Sigmoid colon (tissue), 7 donors: ENCODE results near the gene WNT3A. TPM values are rescaled to one million over a fixed set of nuclear protein-coding genes. Genes with fewer than 3 reads are reported as not detected.

Source experiments
- DNase-seq: peaks from one replicate; pipeline ENCODE4 v3.0.0-alpha.2; 2019
- H3K27ac ChIP-seq, 4 donors: fragments of 200-600 bp; sonication (generic); one replicate each; pipeline ENCODE4 v1.5.1; 2016 to 2019; ENCODE audit warnings: mild to moderate bottlenecking in 1 of 4
- H3K27me3 ChIP-seq, 3 donors: fragments of 200-600 bp; sonication (generic); one replicate each; pipeline ENCODE4 v1.5.1; 2019; ENCODE audit warnings: mild to moderate bottlenecking in 1 of 3
- H3K36me3 ChIP-seq, 4 donors: fragments of 200-600 bp; sonication (generic); one replicate each; pipeline ENCODE4 v1.5.1; 2016 to 2019
- H3K4me1 ChIP-seq, 4 donors: fragments of 200-600 bp; sonication (generic); one replicate each; pipeline ENCODE4 v1.5.1; 2017 to 2019
- H3K4me3 ChIP-seq, 4 donors: fragments of 200-600 bp; sonication (generic); one replicate each; pipeline ENCODE4 v1.5.1; 2017 to 2019; ENCODE audit warnings: mild to moderate bottlenecking in 2 of 4, moderate library complexity in 1 of 4
- H3K9me3 ChIP-seq, 4 donors: fragments of 200-600 bp in 3 of 4; sonication (generic) in 3 of 4; one replicate each; pipeline versions ENCODE4 v1.5.1 to v1.6.1; 2013 to 2019
- CTCF ChIP-seq, 4 experiments: fragments of 450-650 bp in 3 of 4; fragments of 200-600 bp in 1 of 4; IDR thresholded peaks; one replicate each; pipeline ENCODE4 v1.5.1; 2016 to 2019; ENCODE audit warnings: antibody characterized with exemption in 4 of 4, mild to moderate bottlenecking in 3 of 4, moderate library complexity in 2 of 4
- EP300 ChIP-seq, 4 donors: sonication (generic); formaldehyde crosslinking; IDR thresholded peaks; one replicate each; pipeline ENCODE4 v1.6.1; 2017; ENCODE audit warnings: antibody characterized with exemption in 4 of 4
- POLR2A ChIP-seq, 2 donors: fragments of 450-650 bp; IDR thresholded peaks; one replicate each; pipeline ENCODE4 v1.6.1; 2016; ENCODE audit warnings: antibody characterized with exemption in 2 of 2, mild to moderate bottlenecking in 2 of 2, moderate library complexity in 2 of 2
- POLR2AphosphoS5 ChIP-seq, 4 donors: sonication (generic); formaldehyde crosslinking; IDR thresholded peaks; one replicate each; pipeline ENCODE4 v1.6.1; 2017; ENCODE audit warnings: antibody characterized with exemption in 4 of 4
- WGBS, 2 donors: extraction: QIAGEN DNeasy Blood & Tissue Kit; methylation state at CpG; one replicate each; pipeline ENCODE4 v1.1.7; 2013; 5-methylcytosine and 5-hydroxymethylcytosine counted together
- intact Hi-C: fragments of 100-400 bp; cut with DNase I; formaldehyde crosslinking; loops from one replicate; pipeline ENCODE4 v1.15.1; 2023
- polyA plus RNA-seq, 3 donors: library from polyadenylated mRNA; stranded (reverse); fragments of 200-250 nt; gene quantifications; one replicate each; pipeline ENCODE4 v1.2.3, GENCODE V29; 2013
- total RNA-seq, 4 donors: library from RNA; depleted of rRNA; stranded (reverse); fragments of >200 nt; gene quantifications; one replicate each; pipeline ENCODE4 v1.1.0, GENCODE V29; 2016
- donor health status: healthy with polysubstance abuse.
- donor health status: Bipolar disorder and iron deficiency.
- donor health status: healthy.

Gene WNT3A
- total and polyA plus RNA-seq, 7 donors: 0.01 TPM; not detected in 6

GRCh38 chr1:228102791-228103620, 96.2 kb downstream of the WNT3A start, which contains the start of gene C1orf35:
TSS of gene C1orf35 (minus strand) at chr1:228103325. CDS start at chr1:228103227, 98 bp downstream.
- no peaks in the 10 kb centered on the region for H3K27me3 ChIP-seq
- H3K9me3 ChIP-seq: no peaks in the 10 kb centered on the region
- TF ChIP-seq POLR2A (IDR thresholded peaks at IDR 0.05) (peak; percentile 48 to 55), CTCF (IDR thresholded peaks at IDR 0.05) (no peak), POLR2AphosphoS5 (IDR thresholded peaks at IDR 0.05) (peak; percentile 83 to 93 (median 91)), EP300 (IDR thresholded peaks at IDR 0.05) (peak in 1 of 4 donors; percentile 63)
- H3K4me3 ChIP-seq: peak within 1 kb of the TSS; percentile 70 to 92 (median 78)
- peak; percentile 97 for DNase-seq
- 0 to 1% methylated on average over 104 of the region's 104 CpGs for WGBS, 2 donors
- peak within 1 kb of the TSS; percentile 88 to 98 (median 95) for H3K27ac ChIP-seq
- peaks cover 11 to 57% (median 32%) of the 10 kb centered on the region in 4 donors for H3K36me3 ChIP-seq
- H3K4me1 ChIP-seq: peaks cover 0 to 45% (median 32%) of the 10 kb centered on the region in 4 donors
- intact Hi-C loops: loop anchor here (1.0 to 2.0 kb wide), 2 partner anchors 21 to 64 kb away; partner anchors contain the start of gene ARF1

GRCh38 chr1:228104526-228105269, 97.9 kb downstream of the WNT3A start:
- intact Hi-C loops: no loop called here
- DNase-seq: peak; percentile 64
- Histone ChIP-seq H3K4me3 (no peak overlapping the region), H3K36me3 (peaks cover 1 to 40% (median 16%) of the 10 kb centered on the region in 4 donors), H3K4me1 (peaks cover 0 to 57% (median 41%) of the 10 kb centered on the region in 4 donors), H3K9me3 (no peaks in the 10 kb centered on the region), H3K27me3 (no peaks in the 10 kb centered on the region), H3K27ac (peak overlapping the region in 3 of 4 donors; percentile 88 to 98 (median 95))
- TF ChIP-seq EP300 (IDR thresholded peaks at IDR 0.05) (no peak), POLR2A (IDR thresholded peaks at IDR 0.05) (no peak), POLR2AphosphoS5 (IDR thresholded peaks at IDR 0.05) (no peak), CTCF (IDR thresholded peaks at IDR 0.05) (no peak)
- 74 to 76% methylated on average over 7 of the region's 7 CpGs for WGBS, 2 donors

- intact Hi-C loops: no loop called here
- no peak overlapping the region for H3K27ac ChIP-seq
- peaks cover 0 to 33% (median 12%) of the 10 kb centered on the region in 4 donors for H3K36me3 ChIP-seq
- H3K4me1 ChIP-seq: peaks cover 0 to 62% (median 48%) of the 10 kb centered on the region in 4 donors
- no peaks in the 10 kb centered on the region for H3K9me3 ChIP-seq
- no peak overlapping the region for H3K4me3 ChIP-seq
- WGBS, 2 donors: 85 to 90% methylated on average over 9 of the region's 9 CpGs
- H3K27me3 ChIP-seq: no peaks in the 10 kb centered on the region
- TF ChIP-seq CTCF (IDR thresholded peaks at IDR 0.05) (no peak), POLR2A (IDR thresholded peaks at IDR 0.05) (no peak), EP300 (IDR thresholded peaks at IDR 0.05) (no peak), POLR2AphosphoS5 (IDR thresholded peaks at IDR 0.05) (no peak)
- DNase-seq: no peak
These were observed 98.6 kb downstream of the WNT3A start for GRCh38 chr1:228105270-228105995.

GRCh38 chr1:228105996-228106799, 99.4 kb downstream of the WNT3A start:
- WGBS, 2 donors: 86 to 92% methylated on average over 8 of the region's 8 CpGs
- peaks cover 0 to 25% (median 12%) of the 10 kb centered on the region in 4 donors for H3K36me3 ChIP-seq
- H3K4me1 ChIP-seq: peaks cover 0 to 60% (median 49%) of the 10 kb centered on the region in 4 donors
- no peaks in the 10 kb centered on the region for H3K9me3 ChIP-seq
- intact Hi-C loops: no loop called here
- H3K27ac ChIP-seq: no peak overlapping the region
- DNase-seq: no peak
- H3K4me3 ChIP-seq: no peak overlapping the region
- no peaks in the 10 kb centered on the region for H3K27me3 ChIP-seq
- TF ChIP-seq CTCF (IDR thresholded peaks at IDR 0.05) (no peak), EP300 (IDR thresholded peaks at IDR 0.05) (no peak), POLR2A (IDR thresholded peaks at IDR 0.05) (no peak), POLR2AphosphoS5 (IDR thresholded peaks at IDR 0.05) (no peak)
